ENCODE data around the gene ACP6.
"Not testable (repeated sequence)": the region's sequence is repeated elsewhere in the genome, so short reads cannot be mapped to it uniquely, and the experiment has no call there.

ACP6 gene

GRCh38 chr1:147618771-147619170, 51.6 kb downstream of the ACP6 start:
- DNase-seq: no peak

- peak; percentile 55 for DNase-seq
Observed at GRCh38 chr1:147618077-147618569, 52.2 kb downstream of the ACP6 start.

DNA sequence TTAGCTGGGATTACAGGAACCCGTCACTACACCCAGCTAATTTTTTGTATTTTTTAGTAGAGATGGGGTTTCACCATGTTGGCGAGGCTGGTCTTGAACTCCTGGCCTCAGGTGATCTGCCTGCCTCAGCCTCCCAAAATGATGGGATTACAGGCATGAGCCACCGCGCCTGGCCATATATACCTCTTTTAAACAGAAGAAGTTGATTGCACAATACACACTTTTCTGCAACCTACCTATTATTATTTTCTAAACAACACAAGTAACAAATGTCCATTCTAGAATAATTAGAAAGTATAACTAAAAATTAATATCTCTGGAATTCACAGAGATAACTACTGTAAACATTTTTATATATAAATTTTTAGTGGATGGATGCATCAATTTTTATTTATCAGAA, 55.4 kb downstream of the ACP6 start:
- DNase-seq: not testable (repeated sequence)

GRCh38 chr1:147613506-147613905, 56.8 kb downstream of the ACP6 start:
- no peak for DNase-seq

- DNase-seq: no peak
Observed at GRCh38 chr1:147612366-147612765, 58.0 kb downstream of the ACP6 start.

DNA sequence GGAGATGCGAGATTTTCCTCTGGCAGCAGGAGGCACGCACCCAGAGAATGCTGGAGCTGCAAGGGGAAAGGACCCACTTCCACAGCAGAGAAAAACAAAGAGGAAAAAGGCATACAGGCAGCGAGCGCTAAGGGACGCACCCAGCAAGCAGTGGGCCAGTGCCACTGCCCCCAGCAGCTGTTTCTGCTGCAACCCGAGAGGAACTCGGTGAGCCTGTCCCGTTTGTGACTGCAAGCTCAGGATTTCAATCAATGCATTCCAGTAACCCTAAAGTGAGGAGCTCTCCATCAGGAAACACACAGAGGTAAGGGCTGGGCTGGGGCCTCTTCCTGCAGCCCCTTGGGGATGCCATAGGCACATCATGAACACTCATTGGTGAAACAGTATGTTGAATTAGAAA, 58.7 kb downstream of the ACP6 start:
- DNase-seq: no peak

GRCh38 chr1:147611021-147611426, 59.3 kb downstream of the ACP6 start:
- DNase-seq: no peak

- DNase-seq: no peak
Observed at GRCh38 chr1:147609358-147609757, 61.0 kb downstream of the ACP6 start.

GRCh38 chr1:147608596-147608995, 61.7 kb downstream of the ACP6 start:
- DNase-seq: no peak

DNA sequence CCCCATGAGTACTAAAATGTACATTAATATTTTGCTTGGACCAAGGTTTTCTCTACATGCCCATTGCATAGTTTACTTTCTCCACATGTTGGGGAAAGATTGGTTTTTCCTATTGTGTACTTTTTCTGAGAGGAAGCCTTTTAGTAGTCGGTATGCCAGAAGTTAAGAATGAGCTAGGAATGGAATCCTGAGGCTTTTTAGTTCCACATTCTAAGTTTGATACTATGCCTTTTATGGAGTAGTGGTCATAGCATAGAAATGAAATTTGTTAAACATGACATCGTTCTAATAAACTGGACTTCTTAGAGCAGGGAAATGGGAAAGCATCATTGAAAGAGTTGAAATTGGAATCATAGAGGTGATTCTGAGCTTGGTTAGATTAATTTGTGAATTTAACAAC, 64.7 kb downstream of the ACP6 start:
- no peak for DNase-seq

DNA sequence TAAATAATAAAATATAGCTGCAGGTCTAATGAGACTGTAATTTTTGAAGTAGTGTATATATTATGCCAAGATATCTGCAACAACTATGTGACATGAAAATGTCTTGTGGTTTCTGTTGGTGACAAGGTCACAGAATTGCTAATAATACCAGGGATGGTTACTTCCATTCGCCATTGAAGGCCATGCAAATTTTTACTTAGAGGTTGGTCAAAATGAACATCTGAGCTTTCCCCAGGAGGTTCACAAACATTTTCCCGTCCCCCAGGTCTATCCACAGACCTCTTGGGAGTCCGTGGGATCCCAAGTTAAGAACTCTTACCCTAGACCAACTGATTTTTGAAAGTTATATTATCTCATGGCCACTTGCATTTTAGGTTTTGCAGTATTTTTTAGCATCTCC, 66.3 kb downstream of the ACP6 start:
- no peak for DNase-seq

- peak; percentile 13 for DNase-seq
Observed at GRCh38 chr1:147600119-147601111, 69.9 kb downstream of the ACP6 start.

DNA sequence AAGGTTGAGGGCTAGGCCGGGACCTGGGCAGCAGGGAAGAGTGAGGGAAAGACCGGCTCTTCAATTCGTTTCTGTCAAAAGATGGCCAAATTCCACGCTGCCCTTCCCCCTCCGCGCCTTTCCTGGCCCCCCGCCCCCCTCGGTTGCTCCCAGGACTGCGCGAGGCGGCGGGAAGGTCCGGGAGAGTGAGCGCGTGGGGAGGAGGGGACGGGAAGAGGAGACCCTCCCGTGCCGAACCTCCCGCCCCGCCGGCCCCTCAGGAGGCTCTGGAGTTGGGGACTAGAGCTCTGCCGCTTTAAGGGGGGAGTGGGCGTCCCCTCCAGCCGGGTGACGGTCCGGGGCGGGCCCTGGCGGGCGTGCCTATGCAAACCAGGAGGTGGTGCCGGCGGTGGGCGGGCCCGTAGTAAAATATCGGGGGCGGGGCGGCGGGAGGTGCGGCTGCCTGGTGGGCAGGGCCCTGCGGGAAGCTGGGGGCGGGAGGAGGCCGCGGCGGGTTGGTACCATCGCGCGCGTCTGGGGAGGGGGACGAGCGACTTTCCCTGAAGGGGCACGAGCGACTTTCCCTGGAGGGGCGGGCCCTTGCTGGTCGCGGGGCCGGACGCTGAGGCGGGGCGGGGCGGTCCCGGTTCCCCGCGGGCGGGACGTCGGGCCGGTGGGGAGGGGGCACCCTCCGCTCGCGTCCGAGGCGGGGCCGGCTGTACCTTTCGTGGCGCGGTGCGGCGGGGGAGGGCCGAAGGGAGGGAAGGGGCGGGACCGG, 70.8 kb downstream of the ACP6 start:
- DNase-seq: peak; percentile 96

GRCh38 chr1:147598621-147599361, 71.5 kb downstream of the ACP6 start:
- peak; percentile 36 for DNase-seq

GRCh38 chr1:147597010-147597409, 73.3 kb downstream of the ACP6 start:
- DNase-seq: no peak

Data from activated naive CD4-positive, alpha-beta T cell treated with Interleukin-2 at 50 U/mL for 16 hours (primary cell).